ENCODE measurements around the gene MCEMP1.

MCEMP1 gene

DNA sequence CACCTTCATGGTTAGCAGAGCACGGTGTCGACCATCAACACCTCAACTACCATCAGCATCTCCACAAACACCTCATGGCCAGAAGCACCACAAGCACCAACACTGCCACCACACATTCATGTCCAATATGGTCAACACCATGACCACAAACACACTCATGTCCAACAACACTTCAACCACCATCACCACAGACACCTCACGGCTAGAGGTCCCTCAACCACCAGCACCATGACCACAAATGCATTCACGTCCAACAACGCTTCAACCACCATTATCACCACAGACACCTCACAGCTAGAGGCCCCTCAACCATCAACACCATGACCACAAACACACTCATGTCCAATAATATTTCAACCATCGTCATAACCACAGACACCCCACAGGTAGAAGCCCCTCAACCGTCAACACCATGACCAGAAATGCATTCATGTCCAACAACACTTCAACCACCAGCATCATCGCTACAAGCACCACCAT lies 13.9 kb downstream of the MCEMP1 start:
- TF ChIP-seq POLR2A (IDR thresholded peaks at IDR 0.05; ENCODE audit: low read depth, low read length) (no peak), POLR2AphosphoS5 (IDR thresholded peaks at IDR 0.05; ENCODE audit: low read depth, low read length) (no peak), TAF1 (IDR thresholded peaks at IDR 0.05; ENCODE audit: borderline replicate concordance, low read depth, low read length) (no peak)
- FAIRE-seq (no peak), DNase-seq (ENCODE audit: insufficient read length) (no peak)

DNA sequence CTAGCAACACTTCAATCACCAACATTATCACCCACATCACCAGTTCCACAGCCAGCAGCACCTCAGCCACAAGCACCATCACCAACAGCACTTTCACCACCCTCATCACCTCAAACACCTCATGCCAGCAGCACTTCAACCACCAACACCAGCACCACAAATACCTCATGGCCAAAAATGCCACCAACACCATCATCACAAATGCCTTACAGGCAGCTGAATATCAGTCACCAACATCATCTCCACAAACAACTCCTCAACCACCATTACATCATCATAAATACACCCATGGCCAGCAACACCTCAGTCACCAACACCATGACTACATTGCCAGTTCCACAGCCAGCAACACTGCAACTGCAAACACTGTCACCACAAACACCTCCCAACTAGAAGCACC lies 14.6 kb downstream of the MCEMP1 start:
- DNase-seq (ENCODE audit: insufficient read length) (no peak), FAIRE-seq (peak; percentile 65)
- no peak for TF ChIP-seq TAF1 (IDR thresholded peaks at IDR 0.05; ENCODE audit: borderline replicate concordance, low read depth, low read length)
- no peak for TF ChIP-seq POLR2A (IDR thresholded peaks at IDR 0.05; ENCODE audit: low read depth, low read length)
- TF ChIP-seq POLR2AphosphoS5 (IDR thresholded peaks at IDR 0.05; ENCODE audit: low read depth, low read length): no peak

DNA sequence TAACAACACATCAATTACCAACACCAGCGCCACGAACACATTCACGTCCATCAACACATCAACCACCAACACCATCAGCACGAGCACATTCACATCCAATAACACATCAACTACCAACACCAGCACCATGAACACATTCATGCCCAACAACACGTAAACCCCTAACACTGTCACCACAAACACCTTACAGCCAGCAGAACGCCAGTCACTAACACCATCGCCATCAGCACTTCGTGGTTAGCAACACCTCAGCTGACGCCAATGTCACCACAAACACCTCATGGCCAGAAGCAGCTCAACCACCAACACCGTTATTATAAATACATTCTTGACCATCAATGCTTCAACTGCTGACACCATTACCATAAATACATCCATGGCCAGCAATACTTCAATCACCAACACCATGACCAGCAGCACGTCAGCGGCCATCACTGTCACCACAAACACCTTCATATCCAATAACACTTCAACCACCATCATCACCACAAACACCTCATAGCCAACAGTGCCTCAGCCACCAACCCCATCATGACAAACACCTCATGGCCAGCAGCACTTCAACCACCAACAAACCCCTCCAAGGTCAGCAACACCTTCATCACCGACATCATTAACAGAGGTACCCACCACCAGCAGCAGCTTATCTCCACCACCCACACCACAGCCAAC lies 15.7 kb downstream of the MCEMP1 start:
- TF ChIP-seq TAF1 (IDR thresholded peaks at IDR 0.05; ENCODE audit: borderline replicate concordance, low read depth, low read length) (no peak), POLR2AphosphoS5 (IDR thresholded peaks at IDR 0.05; ENCODE audit: low read depth, low read length) (no peak), POLR2A (IDR thresholded peaks at IDR 0.05; ENCODE audit: low read depth, low read length) (no peak)
- peak; percentile 42 for FAIRE-seq
- DNase-seq (ENCODE audit: insufficient read length): no peak

DNA sequence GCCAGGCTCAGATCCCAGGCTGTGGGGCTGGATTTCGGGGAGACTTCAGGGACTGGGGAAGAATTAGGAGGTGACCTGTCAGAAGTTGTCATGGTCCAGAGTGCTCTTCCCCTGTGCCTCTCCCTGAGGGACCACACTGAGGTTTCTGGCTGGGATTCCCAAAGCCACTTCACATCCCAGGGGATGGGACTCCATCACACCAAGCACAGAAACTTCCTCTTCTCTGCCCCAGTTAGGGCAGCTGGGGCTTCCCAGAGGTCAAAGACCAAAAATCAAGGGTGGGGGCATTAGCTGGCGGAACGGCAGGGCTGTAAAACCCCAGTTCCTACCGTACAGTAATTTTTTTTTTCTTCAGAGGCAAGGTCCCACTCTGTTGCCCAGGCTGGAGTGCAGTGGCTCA lies 17.6 kb downstream of the MCEMP1 start:
- no peak for TF ChIP-seq TAF1 (IDR thresholded peaks at IDR 0.05; ENCODE audit: borderline replicate concordance, low read depth, low read length)
- 0 out of 2 replicates have a peak, but pooled peaks have one; percentile 3 for TF ChIP-seq POLR2A (IDR thresholded peaks at IDR 0.05; ENCODE audit: low read depth, low read length)
- DNase-seq (ENCODE audit: insufficient read length) (no peak), FAIRE-seq (no peak)

DNA sequence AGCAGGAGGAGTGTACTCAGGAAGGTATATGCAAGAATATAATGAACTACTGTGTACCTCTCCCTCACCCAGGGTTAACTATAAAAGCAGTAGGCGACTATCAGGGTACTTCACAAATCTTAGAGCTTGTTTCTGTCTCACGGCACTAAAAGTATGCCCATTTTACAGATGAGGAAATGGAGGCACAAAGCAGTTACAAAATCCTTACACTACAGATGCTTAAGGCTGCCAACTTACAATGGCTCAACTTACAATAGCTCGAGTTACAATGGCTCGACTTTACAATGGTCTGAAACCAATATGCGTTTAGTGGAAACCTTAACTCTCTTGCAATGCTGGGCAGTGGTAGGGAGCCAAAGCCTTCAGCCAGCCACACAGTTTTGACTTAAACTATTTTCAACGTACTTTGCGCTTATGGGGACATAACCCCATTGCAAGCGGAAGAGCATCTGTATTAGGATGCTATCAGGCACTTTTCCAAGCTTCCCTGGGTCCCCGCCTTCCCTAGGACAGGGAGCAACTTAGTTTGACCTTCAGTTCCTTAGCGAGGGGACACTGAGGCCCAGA lies 20.9 kb downstream of the MCEMP1 start:
- FAIRE-seq (peak; percentile 85), DNase-seq (ENCODE audit: insufficient read length) (no peak)
- TF ChIP-seq POLR2A (IDR thresholded peaks at IDR 0.05; ENCODE audit: low read depth, low read length): no peak
- no peak for TF ChIP-seq POLR2AphosphoS5 (IDR thresholded peaks at IDR 0.05; ENCODE audit: low read depth, low read length)
- no peak for TF ChIP-seq TAF1 (IDR thresholded peaks at IDR 0.05; ENCODE audit: borderline replicate concordance, low read depth, low read length)

DNA sequence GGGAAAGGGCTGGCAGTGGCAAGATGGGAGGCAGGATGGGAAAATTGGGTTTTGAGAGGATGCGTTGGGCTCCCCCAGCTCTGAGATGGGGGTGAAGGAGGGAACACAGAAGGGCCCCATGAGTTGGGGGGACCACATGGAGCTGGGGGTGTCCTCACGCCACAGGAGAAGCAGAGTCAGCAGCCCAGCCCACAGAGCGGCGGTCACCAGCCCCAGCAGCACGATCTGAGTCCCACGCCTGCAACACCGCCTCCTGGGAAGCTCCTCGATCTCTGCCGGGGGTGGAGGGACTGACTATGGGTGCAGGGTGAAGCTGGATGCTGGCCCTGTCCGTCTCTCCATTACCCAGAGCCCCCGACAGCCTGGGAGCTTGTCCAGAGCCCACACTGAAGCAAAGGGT lies 21.7 kb downstream of the MCEMP1 start:
- TF ChIP-seq POLR2AphosphoS5 (IDR thresholded peaks at IDR 0.05; ENCODE audit: low read depth, low read length): no peak
- peak; percentile 24; the same call in 1 of the 2 replicates for TF ChIP-seq POLR2A (IDR thresholded peaks at IDR 0.05; ENCODE audit: low read depth, low read length)
- TF ChIP-seq TAF1 (IDR thresholded peaks at IDR 0.05; ENCODE audit: borderline replicate concordance, low read depth, low read length): no peak
- peak; percentile 33 for FAIRE-seq
- DNase-seq (ENCODE audit: insufficient read length): no peak

DNA sequence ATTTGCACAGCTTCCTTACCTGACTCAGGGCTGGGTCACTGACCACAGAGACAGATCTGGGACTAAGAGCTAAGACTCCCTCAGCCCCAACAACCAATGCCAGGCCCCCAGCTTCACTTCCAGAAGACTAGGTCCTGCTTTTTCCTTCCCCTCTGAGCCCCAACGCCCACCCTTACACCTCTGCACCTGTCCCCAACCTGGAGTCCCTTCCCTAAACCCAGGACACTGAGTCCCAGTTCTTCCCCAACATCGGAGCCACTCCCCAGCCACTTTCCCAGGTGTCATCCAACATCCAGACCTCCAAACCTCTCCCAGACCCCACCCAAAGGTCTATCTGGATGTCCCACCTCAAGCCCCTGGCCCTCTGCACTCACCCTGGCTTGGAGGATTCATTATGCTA lies 22.1 kb downstream of the MCEMP1 start:
- TF ChIP-seq POLR2A (IDR thresholded peaks at IDR 0.05; ENCODE audit: low read depth, low read length) (no peak), TAF1 (IDR thresholded peaks at IDR 0.05; ENCODE audit: borderline replicate concordance, low read depth, low read length) (no peak), POLR2AphosphoS5 (IDR thresholded peaks at IDR 0.05; ENCODE audit: low read depth, low read length) (no peak)
- DNase-seq (ENCODE audit: insufficient read length): no peak
- peak; percentile 74 for FAIRE-seq

DNA sequence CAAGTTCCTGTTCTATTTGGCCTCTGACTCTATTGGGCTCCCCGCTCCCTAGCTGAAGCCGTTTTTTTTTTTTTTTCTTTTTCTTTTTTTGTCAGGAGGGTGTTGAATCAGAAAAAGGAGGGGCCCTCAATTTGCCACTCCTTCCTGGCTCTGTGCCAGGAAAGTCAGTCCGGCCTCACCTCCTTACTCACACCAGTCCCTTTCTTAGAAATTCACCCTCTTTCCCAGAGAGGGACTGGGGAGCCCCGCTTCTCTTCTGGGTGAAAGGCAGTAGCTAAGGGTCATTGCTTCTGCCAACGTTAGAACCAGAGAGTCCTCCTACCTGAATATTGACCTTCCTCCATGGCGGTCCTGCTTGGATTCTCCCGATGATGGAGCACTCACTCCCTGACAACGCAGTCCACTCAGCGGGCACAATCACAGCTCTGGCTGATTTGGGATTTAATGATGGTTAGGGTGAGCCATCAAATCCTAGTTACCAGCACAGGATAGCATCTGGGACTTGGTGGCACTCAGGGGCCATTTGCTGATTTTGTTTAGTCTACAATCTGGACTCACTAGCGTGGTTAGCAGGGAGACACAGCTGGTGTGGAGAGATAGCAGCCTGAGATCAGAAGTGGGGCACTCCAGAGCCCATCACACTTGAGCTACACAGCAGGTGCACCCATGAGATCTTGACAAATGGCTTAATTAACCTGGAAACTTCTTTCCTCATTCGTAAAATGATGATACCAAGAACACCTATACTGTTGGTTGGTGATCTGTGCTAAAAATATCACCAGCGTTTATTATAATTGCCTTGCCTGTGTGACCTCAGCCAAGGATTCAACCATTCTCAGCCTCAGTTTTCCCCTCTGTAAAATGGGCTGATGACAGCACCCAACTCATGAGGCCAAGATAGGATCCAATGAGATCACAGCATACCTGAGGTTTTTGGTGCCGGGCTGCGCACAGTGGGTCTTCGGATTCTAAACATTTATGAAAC lies 22.8 kb downstream of the MCEMP1 start:
- TF ChIP-seq POLR2A (IDR thresholded peaks at IDR 0.05; ENCODE audit: low read depth, low read length) (no peak), TAF1 (IDR thresholded peaks at IDR 0.05; ENCODE audit: borderline replicate concordance, low read depth, low read length) (0 out of 2 replicates have a peak, but pooled peaks have one; percentile 33), POLR2AphosphoS5 (IDR thresholded peaks at IDR 0.05; ENCODE audit: low read depth, low read length) (peak; percentile 60)
- DNase-seq (ENCODE audit: insufficient read length) (no peak), FAIRE-seq (peak; percentile 92)

DNA sequence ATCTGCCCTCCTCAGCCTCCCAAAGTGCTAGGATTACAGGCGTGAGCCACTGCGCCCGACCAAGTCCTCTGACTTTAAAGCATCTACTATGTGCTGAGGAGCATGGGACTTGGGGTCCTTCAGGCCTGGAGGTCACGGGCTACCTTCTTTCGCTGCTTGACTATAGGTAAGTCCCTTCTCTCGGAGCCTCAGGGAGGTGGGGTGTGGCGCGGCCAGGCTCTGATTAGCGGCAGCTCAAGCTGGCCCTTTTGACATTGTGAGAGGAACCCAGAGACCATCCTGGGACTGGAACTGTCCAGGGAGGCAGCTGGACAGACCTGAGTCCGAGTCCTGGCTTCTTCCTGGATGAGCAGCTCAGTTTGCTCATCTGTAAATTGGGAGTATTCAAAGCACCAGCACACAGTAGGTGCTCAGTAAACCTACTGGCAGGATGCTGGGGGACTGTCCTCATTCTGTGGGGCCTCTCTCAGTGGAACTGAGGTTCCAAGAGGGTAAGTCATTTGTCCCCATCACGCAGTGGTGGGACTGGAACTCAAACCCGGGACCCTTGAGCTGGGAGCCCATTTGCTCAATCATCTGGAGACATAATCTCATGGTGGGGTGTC lies 24.3 kb downstream of the MCEMP1 start:
- no peak for FAIRE-seq

DNA sequence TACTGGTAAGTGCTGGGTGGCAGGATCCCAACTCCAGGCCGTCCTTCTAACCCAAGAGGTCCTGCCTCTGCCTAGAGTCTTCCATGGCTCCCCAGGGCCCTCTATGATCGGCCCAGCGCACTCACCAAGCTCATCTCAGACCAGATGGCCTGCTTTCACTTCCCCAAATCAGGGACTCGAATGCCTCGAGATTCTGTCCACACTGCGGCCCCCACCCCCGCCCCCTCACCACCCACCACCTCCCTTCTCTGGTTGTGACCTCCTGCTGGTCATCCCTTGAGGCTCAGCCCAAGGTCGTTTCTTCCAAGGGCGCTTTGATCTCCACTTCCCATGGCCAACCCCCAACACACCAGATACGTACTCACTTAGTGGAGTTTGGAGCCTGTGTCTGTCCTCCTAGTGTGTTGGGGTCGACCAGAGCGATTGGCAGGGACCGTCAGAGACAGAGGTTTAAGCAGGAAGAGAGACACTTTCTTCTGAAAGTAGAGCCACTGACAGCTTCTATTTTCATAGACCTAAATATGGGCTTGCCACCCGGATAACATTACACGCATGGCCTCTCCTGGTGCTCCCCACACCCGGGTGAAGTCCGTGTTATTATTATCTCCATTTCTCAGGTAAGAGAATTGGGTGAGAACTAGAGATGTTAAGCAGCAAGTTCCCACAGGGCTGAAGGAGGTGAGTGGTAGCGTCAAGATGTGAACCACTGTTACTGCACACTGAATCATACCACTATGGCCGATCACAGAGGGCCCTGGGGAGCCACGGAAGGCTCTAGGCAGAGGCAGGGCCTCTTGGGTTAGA lies 25.0 kb downstream of the MCEMP1 start, which contains the start of gene FCER2:
Gene FCER2, minus strand, starts transcription at position 478 of the 804 bp plus-strand sequence. CDS start 2,371 bp downstream, outside the sequence.
- peak; percentile 56 for DNase-seq (ENCODE audit: insufficient read length)
- peak; percentile 100 for FAIRE-seq
- TF ChIP-seq POLR2A (IDR thresholded peaks at IDR 0.05; ENCODE audit: low read depth, low read length) (peak; percentile 73), TAF1 (IDR thresholded peaks at IDR 0.05; ENCODE audit: borderline replicate concordance, low read depth, low read length) (no peak; the same call in 1 of the 2 replicates), POLR2AphosphoS5 (IDR thresholded peaks at IDR 0.05; ENCODE audit: low read depth, low read length) (peak; percentile 80)

More for the DNA sequence above, 24.3 kb downstream of the MCEMP1 start:
- no peak for DNase-seq (ENCODE audit: insufficient read length)
- no peak for TF ChIP-seq TAF1 (IDR thresholded peaks at IDR 0.05; ENCODE audit: borderline replicate concordance, low read depth, low read length)
- TF ChIP-seq POLR2AphosphoS5 (IDR thresholded peaks at IDR 0.05; ENCODE audit: low read depth, low read length): no peak
- TF ChIP-seq POLR2A (IDR thresholded peaks at IDR 0.05; ENCODE audit: low read depth, low read length): no peak; the same call in 1 of the 2 replicates
